Stimulated activated naive CD8-positive, alpha-beta T cell treated with anti-CD3 and anti-CD28 coated beads, Interleukin-15, Interleukin-2, amounts not matched to agents 100 ng/mL and 50 ng/mL, for 24 hours (primary cell): ENCODE data around the gene GRB7.
"Not testable (repeated sequence)": the region's sequence is repeated elsewhere in the genome, so short reads cannot be mapped to it uniquely, and the experiment has no call there.

Source experiments
- H3K27ac Mint-ChIP-seq: one replicate; pipeline ENCODE4 v1.8.0; 2021; ENCODE audit warnings: mild to moderate bottlenecking, mixed read lengths
- H3K27me3 Mint-ChIP-seq: one replicate; pipeline ENCODE4 v1.8.0; 2021; ENCODE audit warnings: mixed read lengths
- H3K36me3 Mint-ChIP-seq: one replicate; pipeline ENCODE4 v1.8.0; 2021; ENCODE audit warnings: low read depth, mixed read lengths
- H3K4me1 Mint-ChIP-seq: one replicate; pipeline ENCODE4 v1.8.0; 2021; ENCODE audit warnings: low read depth, mixed read lengths
- H3K4me3 Mint-ChIP-seq: one replicate; pipeline ENCODE4 v1.8.0; 2021; ENCODE audit warnings: mild to moderate bottlenecking, mixed read lengths
- H3K9me3 Mint-ChIP-seq: one replicate; pipeline ENCODE4 v1.8.0; 2021; ENCODE audit warnings: mixed read lengths

The GRB7 gene

DNA sequence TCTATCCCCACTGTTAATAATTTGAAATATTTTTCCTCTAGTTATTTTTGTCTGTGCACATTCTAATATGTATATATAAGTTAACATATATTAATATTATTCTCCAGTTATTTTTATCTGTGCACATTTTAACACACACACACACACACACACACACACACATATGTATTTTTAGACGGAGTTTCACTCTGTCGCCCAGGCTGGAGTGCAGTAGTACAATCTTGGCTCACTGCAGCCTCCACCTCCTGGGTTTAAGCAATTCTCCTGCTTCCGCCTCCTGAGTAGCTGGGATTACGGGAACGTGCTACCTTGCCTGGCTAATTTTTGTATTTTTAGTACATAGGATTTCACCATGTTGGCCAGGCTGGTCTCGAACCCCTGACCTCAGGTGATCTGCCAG, 20.1 kb upstream of the GRB7 start:
- H3K9me3 Mint-ChIP-seq: no peaks in the 10 kb centered on the region
- no peak overlapping the region for H3K4me3 Mint-ChIP-seq
- H3K36me3 Mint-ChIP-seq: no peaks in the 10 kb centered on the region
- H3K27me3 Mint-ChIP-seq: no peaks in the 10 kb centered on the region
- H3K27ac Mint-ChIP-seq: no peak overlapping the region
- no peaks in the 10 kb centered on the region for H3K4me1 Mint-ChIP-seq

DNA sequence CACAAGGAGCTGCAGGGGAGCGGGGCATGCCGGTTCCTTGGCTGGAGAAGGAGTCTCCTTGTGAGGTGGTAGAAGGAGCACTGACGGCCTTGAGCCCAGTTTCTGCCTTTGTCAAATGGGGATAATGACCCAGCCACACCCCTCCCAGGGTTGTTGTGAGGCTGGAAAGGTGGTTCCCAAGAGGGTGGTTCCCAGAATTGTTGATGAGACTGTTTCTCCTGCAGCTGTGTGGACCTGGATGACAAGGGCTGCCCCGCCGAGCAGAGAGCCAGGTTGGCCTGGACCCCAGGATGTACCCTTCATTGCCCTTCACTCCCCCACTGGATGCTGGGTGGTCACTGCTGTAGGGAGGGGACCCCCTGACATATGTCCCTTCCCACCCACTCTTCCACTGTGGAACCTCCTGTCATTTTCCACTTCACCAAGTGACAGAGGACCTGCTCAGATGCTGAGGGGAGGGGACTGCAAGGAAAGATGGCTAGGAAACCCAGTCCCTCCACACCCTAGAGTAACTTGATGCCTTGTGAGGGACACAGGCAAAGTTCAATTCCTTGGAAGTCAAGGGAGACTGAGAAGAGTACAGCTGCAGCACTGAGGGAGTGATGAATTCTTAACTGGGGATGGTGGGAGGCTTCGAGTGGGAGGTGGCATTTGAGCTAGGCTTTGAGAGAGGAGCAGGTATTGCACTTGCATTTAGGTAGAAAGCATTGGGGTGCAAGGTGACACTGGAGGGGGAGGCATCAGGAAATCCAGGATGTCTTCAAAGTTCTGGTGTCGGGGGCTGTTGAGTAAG, 18.0 kb upstream of the GRB7 start:
- Mint-ChIP-seq H3K9me3 (no peaks in the 10 kb centered on the region), H3K36me3 (peaks cover 1% of the 10 kb centered on the region), H3K27me3 (no peaks in the 10 kb centered on the region), H3K27ac (no peak overlapping the region), H3K4me1 (no peaks in the 10 kb centered on the region), H3K4me3 (no peak overlapping the region)

DNA sequence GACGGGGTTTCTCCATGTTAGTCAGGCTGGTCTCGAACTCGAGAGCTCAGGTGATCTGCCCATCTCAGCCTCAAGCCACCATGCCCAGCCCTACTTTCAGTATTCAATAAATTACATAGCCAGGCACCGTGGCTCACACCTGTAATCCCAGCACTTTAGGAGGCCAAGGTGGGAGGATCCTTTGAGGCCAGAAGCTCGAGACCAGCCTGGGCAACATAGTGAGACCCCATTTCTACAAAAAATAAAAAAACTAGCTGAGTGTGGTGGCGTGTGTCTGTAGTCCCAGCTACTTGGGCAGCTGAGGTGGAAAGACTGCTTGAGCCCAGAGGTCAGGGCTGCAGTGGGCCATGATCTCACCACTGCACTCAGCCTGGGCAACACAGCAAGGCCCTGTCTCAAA, 15.6 kb upstream of the GRB7 start:
- H3K4me3 Mint-ChIP-seq: no peak overlapping the region
- H3K27me3 Mint-ChIP-seq: no peaks in the 10 kb centered on the region
- H3K27ac Mint-ChIP-seq: no peak overlapping the region
- H3K4me1 Mint-ChIP-seq: no peaks in the 10 kb centered on the region
- H3K36me3 Mint-ChIP-seq: peaks cover 4% of the 10 kb centered on the region
- no peaks in the 10 kb centered on the region for H3K9me3 Mint-ChIP-seq

DNA sequence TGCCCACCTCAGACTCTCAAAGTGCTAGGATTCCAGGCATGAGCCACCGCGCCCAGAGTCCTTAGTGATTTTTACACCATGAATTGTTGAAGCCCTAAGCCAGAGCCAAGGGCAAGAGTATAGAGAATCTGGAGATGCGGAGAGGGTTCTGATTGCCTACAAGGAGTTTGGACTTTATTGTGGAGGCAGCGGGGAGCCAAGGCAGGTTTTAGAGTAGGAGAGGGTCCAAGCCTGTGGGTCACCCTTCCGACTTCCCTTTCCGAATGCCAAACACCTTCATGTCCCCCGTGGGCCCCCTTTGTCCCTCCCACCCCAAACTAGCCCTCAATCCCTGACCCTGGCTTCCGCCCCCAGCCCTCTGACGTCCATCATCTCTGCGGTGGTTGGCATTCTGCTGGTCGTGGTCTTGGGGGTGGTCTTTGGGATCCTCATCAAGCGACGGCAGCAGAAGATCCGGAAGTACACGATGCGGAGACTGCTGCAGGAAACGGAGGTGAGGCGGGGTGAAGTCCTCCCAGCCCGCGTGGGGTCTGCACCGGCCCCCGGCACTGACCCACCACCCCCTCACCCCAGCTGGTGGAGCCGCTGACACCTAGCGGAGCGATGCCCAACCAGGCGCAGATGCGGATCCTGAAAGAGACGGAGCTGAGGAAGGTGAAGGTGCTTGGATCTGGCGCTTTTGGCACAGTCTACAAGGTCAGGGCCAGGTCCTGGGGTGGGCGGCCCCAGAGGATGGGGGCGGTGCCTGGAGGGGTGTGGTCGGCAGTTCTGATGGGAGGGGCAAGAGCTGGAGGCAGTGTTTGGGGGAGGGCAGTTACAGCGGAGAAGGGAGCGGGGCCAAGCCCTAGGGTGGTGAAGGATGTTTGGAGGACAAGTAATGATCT, 14.5 kb upstream of the GRB7 start:
- Mint-ChIP-seq H3K36me3 (peaks cover 5% of the 10 kb centered on the region), H3K27me3 (no peaks in the 10 kb centered on the region), H3K9me3 (no peaks in the 10 kb centered on the region), H3K4me3 (no peak overlapping the region), H3K27ac (no peak overlapping the region), H3K4me1 (no peaks in the 10 kb centered on the region)

DNA sequence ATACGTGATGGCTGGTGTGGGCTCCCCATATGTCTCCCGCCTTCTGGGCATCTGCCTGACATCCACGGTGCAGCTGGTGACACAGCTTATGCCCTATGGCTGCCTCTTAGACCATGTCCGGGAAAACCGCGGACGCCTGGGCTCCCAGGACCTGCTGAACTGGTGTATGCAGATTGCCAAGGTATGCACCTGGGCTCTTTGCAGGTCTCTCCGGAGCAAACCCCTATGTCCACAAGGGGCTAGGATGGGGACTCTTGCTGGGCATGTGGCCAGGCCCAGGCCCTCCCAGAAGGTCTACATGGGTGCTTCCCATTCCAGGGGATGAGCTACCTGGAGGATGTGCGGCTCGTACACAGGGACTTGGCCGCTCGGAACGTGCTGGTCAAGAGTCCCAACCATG, 13.0 kb upstream of the GRB7 start:
- no peak overlapping the region for H3K27ac Mint-ChIP-seq
- H3K4me1 Mint-ChIP-seq: peaks cover 13% of the 10 kb centered on the region
- no peak overlapping the region for H3K4me3 Mint-ChIP-seq
- no peaks in the 10 kb centered on the region for H3K27me3 Mint-ChIP-seq
- no peaks in the 10 kb centered on the region for H3K9me3 Mint-ChIP-seq
- H3K36me3 Mint-ChIP-seq: peaks cover 10% of the 10 kb centered on the region

DNA sequence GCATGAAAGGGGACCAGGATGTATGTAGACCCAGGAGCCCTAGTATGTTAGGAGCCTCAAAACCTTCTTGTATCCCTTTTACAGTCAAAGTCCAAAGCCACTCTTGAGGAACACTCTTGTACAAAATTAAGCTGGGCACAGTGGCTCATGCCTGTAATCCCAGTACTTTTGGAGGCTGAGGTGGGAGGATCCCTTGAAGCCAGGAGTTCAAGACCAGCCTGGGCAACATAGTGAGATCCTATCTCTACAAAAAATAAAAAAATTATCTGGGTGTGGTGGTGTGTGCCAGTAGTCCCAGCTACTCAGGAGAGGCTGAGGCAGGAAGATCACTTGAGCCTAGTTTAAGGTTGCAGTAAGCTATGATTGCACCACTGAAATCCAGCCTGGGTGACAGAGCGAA, 11.8 kb upstream of the GRB7 start:
- not testable (repeated sequence) for H3K9me3 Mint-ChIP-seq, H3K27ac Mint-ChIP-seq, H3K27me3 Mint-ChIP-seq, H3K4me3 Mint-ChIP-seq
- Mint-ChIP-seq H3K4me1 (peaks cover 16% of the 10 kb centered on the region), H3K36me3 (peaks cover 10% of the 10 kb centered on the region)

DNA sequence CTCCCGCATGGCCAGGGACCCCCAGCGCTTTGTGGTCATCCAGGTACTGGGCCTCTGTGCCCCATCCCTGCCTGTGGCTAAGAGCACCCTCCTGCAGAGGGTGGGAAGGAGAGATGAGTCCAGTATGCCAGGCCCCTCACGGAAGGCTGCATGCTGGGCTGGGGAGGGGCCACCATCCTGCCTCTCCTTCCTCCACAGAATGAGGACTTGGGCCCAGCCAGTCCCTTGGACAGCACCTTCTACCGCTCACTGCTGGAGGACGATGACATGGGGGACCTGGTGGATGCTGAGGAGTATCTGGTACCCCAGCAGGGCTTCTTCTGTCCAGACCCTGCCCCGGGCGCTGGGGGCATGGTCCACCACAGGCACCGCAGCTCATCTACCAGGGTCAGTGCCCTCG, 11.1 kb upstream of the GRB7 start:
- H3K27me3 Mint-ChIP-seq: no peaks in the 10 kb centered on the region
- no peak overlapping the region for H3K4me3 Mint-ChIP-seq
- peaks cover 19% of the 10 kb centered on the region for H3K4me1 Mint-ChIP-seq
- H3K9me3 Mint-ChIP-seq: no peaks in the 10 kb centered on the region
- peaks cover 10% of the 10 kb centered on the region for H3K36me3 Mint-ChIP-seq
- no peak overlapping the region for H3K27ac Mint-ChIP-seq

DNA sequence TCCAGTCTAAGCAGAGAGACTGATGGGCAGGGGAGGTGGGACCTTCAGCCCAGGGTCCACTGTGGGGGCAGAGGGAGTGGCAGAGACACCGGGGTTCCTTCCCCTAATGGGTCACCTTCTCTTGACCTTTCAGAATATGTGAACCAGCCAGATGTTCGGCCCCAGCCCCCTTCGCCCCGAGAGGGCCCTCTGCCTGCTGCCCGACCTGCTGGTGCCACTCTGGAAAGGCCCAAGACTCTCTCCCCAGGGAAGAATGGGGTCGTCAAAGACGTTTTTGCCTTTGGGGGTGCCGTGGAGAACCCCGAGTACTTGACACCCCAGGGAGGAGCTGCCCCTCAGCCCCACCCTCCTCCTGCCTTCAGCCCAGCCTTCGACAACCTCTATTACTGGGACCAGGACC, 10.2 kb upstream of the GRB7 start:
- H3K27me3 Mint-ChIP-seq: no peaks in the 10 kb centered on the region
- no peak overlapping the region for H3K27ac Mint-ChIP-seq
- no peak overlapping the region for H3K4me3 Mint-ChIP-seq
- H3K4me1 Mint-ChIP-seq: peaks cover 19% of the 10 kb centered on the region
- no peaks in the 10 kb centered on the region for H3K9me3 Mint-ChIP-seq
- peaks cover 10% of the 10 kb centered on the region for H3K36me3 Mint-ChIP-seq

DNA sequence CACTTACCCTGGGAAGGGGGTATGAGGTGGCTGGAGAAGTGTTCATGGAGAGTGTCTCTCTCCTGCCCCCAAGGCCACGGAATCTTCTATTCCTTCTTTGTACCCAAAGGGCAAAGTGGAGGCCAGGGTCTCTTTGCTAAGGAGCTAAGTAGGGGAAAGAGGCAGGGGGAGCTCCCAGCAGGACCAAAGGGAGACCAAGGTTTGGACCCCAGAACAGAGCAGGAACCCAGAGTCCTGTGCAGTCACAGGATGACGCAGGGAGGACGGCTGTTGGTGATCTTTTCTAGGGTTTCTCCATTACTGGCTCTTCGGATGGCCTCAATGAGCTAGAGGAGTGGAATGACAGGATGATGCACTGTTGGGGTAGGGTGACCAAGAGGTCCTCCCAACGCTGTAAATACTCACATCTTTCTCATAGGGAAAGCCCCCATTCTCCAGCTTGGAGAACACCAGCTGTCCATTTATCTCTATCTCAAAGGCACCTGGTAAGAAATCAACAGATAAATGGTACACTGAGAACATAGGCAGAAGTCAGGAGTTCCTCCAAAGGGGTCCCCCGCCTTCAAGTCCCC, 8.4 kb upstream of the GRB7 start:
- H3K27me3 Mint-ChIP-seq: no peaks in the 10 kb centered on the region
- H3K9me3 Mint-ChIP-seq: no peaks in the 10 kb centered on the region
- H3K4me3 Mint-ChIP-seq: peak overlapping the region; percentile 93
- peaks cover 19% of the 10 kb centered on the region for H3K4me1 Mint-ChIP-seq
- H3K27ac Mint-ChIP-seq: peak overlapping the region; percentile 89
- peaks cover 10% of the 10 kb centered on the region for H3K36me3 Mint-ChIP-seq

DNA sequence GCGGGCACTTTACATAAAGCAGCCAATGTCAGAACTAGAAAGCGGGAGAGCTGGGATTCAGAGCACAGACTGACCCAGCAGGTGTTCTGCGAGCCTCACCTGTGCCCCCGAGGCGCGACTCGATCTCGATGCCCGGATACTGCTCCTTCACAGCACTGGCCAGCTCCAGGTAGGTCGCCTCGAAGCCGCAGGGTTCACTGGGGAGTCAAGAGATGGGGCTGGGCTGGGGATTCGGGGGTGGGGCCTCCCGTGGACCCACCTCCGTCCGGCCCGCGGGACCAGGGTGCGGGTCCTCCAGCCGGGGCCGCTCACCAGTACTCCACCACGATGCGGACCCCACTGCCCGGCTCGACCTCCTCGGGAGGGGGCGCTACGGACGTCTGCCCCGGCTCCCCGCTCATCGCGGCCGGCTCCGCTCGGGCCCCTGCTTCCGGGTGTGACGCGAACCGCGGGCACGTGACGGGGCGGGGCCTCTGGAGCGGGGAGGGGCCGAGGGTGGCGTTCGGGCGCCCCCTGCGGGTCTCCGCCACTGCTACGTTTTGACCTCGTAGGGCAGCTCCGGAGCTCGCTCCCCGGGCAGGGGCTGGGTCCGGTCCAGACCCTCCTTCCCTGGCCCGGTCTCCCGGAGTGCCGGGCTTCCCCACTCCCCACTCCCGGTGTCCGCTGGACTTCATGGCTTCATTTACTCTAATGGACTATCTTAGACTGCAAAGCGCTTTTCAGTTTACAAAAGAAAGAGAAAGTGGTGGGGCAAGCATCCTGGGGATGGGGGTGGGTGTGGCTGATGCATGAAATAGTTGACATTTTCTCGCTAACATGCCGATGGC, 7.4 kb upstream of the GRB7 start, which contains the start of gene MIEN1:
Gene MIEN1 (minus strand): TSS at position 438 of the 827 bp plus-strand sequence. CDS start 37 bp downstream, at position 401.
- H3K27me3 Mint-ChIP-seq: no peaks in the 10 kb centered on the region
- H3K27ac Mint-ChIP-seq: peak within 1 kb of the TSS; percentile 89

DNA sequence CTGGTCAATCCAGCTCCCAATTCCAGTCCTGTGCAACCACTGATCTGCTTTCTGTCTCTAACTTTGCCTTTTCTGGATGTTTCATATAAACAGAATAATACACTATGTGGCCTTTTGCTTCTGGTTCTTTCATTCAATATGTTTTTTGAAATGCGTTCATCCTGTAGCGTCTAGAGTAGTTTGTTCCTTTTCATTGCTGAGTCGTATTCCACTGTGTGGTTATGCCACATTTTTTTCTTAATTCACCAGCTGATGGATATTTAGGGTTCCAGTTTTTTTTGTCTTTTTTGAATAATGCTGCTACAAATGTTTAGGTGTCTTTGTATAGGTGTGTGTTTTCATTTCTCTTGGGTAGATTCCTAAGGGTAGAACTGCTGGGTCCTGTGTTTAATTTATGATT, 5.2 kb upstream of the GRB7 start:
- Mint-ChIP-seq H3K4me3 (no peak overlapping the region), H3K27ac (no peak overlapping the region), H3K4me1 (peaks cover 19% of the 10 kb centered on the region)

More for the DNA sequence above, 7.4 kb upstream of the GRB7 start, which contains the start of gene MIEN1:
- H3K9me3 Mint-ChIP-seq: no peaks in the 10 kb centered on the region
- peak within 1 kb of the TSS; percentile 93 for H3K4me3 Mint-ChIP-seq
- H3K36me3 Mint-ChIP-seq: peaks cover 6% of the 10 kb centered on the region
- H3K4me1 Mint-ChIP-seq: peaks cover 19% of the 10 kb centered on the region

DNA sequence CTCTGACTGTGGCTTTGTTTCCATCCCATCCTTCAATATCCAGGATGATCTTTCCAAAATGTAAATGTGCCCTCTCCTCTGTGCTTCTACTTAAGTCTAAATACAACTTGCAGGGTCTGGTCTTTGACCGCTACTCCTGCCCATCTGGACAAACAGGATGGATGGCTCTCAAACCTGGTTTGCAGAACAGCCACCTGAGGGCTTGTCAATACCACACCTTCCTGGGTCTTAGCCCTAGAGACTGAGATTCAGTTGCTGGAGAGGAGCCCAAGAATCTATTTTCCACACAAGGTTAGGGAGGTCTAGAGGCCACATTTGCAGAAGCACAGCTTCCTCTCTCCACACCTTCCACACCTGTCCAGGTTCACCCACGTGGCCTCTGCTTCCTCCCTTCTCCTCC, 1.9 kb upstream of the GRB7 start:
- Mint-ChIP-seq H3K27me3 (no peaks in the 10 kb centered on the region), H3K36me3 (no peaks in the 10 kb centered on the region), H3K9me3 (no peaks in the 10 kb centered on the region), H3K27ac (no peak overlapping the region), H3K4me1 (peaks cover 29% of the 10 kb centered on the region), H3K4me3 (no peak overlapping the region)

More for the DNA sequence above, 5.2 kb upstream of the GRB7 start:
- no peaks in the 10 kb centered on the region for H3K27me3 Mint-ChIP-seq
- no peaks in the 10 kb centered on the region for H3K9me3 Mint-ChIP-seq
- H3K36me3 Mint-ChIP-seq: peaks cover 6% of the 10 kb centered on the region

DNA sequence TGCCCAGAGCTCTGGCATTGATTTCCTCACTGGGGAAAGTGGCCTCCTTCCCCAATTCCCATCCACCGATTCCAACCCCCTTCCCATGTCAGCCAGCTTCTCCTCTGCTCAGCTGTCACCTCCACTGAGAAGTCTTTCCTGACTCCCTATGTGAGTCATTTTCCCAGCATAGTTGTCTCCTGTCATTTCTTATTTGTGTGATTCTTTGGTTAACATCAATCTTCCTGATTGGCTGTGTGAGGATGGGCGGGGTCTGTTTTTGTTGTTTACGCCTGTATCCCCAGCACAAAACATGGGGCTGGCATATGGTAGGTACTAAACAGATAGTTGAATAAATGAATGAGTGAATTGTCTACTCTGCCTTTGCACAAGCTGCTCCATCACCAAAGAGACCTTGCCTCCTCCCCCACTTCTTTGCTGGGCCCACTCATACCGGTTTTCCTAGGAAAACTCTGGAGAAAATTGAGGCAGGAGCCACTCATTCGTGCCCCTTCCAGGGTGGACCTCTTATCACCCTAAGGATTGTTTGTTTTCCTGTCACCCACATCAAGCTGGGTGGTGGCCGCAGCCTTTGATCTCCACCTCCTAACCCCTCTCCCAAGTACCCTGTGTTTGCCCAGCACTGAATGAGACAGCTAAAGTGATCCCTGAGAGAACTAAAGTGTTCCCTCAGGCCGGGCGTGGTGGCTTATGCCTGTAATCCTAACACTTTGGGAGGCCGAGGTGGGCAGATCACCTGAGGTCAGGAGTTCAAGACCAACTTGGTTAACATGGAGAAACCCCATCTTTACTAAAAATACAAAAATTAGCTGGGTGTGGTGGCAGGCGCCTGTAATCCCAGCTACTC, 1.2 kb upstream of the GRB7 start:
- Mint-ChIP-seq H3K9me3 (no peaks in the 10 kb centered on the region), H3K27me3 (no peaks in the 10 kb centered on the region), H3K4me1 (peaks cover 28% of the 10 kb centered on the region), H3K36me3 (no peaks in the 10 kb centered on the region), H3K4me3 (no peak overlapping the region), H3K27ac (no peak overlapping the region)
